HG02763 (cell line): ENCODE measurements around the gene ALKBH8.
"Not testable (repeated sequence)": the region's sequence is repeated elsewhere in the genome, so short reads cannot be mapped to it uniquely, and the experiment has no call there.

Source experiments
- ATAC-seq: cut with Tn5 transposase; IDR thresholded peaks from one replicate; pipeline ENCODE4 v1.9.1; 2021; ENCODE audit warnings: mild to moderate bottlenecking, moderate library complexity; ENCODE audit not compliant: unreplicated experiment

Gene ALKBH8

GRCh38 chr11:107579169-107579568, 13.6 kb upstream of the ALKBH8 start:
- not testable (repeated sequence) for ATAC-seq

GRCh38 chr11:107577346-107577711, 11.8 kb upstream of the ALKBH8 start:
- no peak for ATAC-seq

DNA sequence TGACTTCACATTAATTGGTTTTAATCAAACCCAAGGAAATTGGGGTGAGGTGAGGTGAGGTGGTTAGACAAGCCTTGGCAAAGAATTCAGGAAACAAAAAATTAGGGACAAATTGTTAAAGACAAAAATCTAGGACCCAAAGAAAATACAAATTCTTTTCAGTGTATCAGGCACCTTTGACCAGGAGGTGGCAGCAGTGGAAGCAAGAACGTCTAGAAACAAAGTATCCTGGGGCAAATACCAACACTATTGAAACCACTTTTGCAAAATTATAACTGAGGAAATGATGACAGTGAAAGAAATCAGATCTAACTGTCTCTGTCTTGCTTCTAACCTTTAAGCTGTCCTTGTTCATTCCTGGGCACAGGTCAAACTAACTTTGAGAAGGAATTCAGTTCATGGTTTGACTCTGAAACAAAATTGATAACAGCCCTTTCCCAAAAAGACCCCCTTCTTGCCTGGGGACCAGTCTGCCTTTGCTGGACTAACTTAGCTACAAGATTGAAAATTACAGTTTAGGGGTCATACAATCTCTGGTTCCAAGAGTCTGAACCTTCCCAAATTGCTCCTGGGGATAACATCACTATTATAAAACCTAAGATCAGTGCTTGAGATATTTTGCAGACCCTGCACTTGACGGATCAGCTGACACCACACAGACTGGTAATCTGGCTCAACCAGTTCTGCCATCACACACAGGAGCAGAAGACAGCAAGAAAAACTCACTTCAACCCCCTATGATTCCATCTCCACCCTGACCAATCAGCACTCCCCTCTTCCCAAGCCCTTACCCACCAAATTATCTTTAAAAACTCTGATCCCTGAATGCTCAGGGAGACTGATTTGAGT, 11.2 kb upstream of the ALKBH8 start:
- ATAC-seq, result not testable (repeated sequence)

DNA sequence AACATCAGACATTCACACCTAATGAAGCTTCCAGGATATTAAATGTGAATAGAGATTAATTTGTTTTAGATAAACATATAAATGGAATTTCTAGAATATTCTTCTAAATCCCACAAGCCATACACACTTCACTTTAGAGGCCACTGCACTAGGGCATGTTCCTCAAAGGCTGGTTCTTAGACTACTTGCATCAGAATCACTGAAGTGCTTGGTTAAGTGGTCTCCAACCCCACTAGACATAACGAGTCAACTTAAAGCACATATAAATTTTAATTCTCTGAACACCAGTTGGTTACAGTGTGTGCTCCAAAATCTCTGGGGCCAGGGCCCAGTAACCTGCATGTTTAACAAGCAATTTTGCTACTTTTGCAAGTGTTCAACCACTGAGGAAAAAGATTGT, 7.9 kb upstream of the ALKBH8 start:
- ATAC-seq, result no peak

- ATAC-seq, result no peak
These were observed 4.5 kb upstream of the ALKBH8 start for GRCh38 chr11:107570015-107570414.

DNA sequence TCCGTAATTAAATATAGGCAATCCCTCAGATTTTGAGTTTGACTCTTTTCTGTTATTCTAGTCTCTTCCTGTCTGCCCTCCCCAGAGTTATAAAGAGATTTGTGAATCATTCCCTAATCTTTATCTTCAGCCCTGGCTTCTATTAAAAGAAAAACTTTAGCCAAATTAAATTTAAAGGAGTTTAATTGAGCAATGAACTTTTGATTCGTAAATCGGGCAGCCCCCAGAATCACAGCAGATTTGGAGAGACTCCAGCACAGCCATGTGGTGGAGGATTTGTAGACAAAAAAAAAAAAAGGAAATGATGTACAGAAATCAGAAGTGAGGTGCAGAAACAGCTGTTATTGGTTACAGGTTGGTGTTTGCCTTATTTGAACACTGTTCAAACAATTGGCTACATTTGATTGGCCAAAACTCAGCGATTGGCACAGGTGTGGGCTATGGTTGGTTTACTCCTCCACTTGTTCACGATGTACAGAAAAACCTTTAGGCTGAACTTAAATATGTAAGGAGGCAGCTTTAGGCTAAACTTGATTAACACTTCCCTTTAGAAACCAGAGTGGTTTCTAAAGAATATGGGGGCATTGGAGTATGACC, 2.3 kb upstream of the ALKBH8 start:
- ATAC-seq, result no peak

DNA sequence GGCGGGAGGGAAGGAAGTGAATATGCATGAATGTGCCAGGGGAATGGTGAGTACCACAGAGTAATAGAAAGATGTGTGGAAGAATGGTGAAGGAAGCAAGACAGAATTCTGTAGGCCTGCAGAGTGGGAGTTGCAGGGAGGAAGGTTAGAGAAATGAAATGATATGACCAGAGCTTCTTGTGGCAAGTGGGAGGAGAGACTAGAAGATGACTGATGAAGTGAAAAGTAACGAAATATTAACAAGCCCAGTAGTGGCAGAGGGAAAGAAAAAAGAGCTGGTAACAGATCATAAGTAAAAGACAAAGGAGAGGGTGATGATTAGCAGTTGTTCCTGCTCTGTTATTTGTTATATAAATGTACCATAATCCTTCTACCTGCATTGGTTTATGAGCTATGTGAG, 1.0 kb upstream of the ALKBH8 start:
- ATAC-seq, result no peak

DNA sequence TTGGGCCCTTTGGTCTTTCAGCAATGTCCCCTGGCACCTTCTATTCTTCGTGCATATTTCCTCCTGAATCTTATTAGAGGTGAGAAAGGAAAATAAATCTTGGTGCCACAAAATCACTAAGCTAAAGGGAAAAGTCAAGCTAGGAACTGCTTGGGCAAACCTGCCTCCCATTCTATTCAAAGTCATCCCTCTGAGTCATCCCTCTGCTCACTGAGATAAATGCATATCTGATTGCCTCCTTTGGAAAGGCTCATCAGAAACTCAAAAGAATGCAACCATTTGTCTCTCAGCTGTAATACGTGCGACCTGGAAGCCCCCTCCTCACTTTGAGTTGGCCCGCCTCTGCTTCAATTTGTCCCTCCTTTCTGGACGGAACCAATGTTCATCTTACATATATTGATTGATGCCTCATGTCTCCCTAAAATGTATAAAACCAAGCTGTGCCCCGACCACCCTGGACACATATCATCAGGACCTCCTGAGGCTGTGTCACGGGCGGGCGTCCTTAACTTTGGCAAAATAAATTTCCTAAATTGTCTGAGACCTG, 493 bp upstream of the ALKBH8 start:
- ATAC-seq, result not testable (repeated sequence)

GRCh38 chr11:107564877-107565218, 687 bp downstream of the ALKBH8 start:
- peak; percentile 3 for ATAC-seq

- peak; percentile 30 for ATAC-seq
These were observed 1.8 kb downstream of the ALKBH8 start for GRCh38 chr11:107563702-107564101.

- no peak for ATAC-seq
These were observed 2.8 kb downstream of the ALKBH8 start for GRCh38 chr11:107562647-107563208.

- no peak for ATAC-seq
These were observed 3.8 kb downstream of the ALKBH8 start for GRCh38 chr11:107561688-107562087.

DNA sequence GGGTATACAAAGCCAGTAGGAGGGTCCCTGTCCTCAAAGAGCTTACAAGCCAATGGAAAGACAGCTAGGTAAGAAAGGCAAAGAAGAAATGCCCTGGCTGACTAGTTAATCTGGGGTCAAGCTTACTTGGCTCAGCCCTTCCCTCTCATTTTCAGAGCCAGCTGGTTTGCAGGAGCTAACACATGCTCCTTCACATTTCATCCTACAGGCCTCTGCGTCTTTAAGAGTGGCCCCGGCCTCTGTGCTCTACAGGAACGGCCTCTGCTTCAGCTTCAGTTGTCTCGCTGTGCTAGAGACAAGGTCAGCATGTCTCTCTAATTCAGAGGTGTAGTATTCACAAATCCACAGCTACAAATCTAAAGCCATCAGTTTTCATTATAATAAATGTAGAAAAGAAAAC, 15.2 kb downstream of the ALKBH8 start:
- ATAC-seq, result no peak

GRCh38 chr11:107549954-107550285, 15.6 kb downstream of the ALKBH8 start:
- ATAC-seq, result no peak

- ATAC-seq, result no peak
These were observed 16.1 kb downstream of the ALKBH8 start for GRCh38 chr11:107549253-107549953.

DNA sequence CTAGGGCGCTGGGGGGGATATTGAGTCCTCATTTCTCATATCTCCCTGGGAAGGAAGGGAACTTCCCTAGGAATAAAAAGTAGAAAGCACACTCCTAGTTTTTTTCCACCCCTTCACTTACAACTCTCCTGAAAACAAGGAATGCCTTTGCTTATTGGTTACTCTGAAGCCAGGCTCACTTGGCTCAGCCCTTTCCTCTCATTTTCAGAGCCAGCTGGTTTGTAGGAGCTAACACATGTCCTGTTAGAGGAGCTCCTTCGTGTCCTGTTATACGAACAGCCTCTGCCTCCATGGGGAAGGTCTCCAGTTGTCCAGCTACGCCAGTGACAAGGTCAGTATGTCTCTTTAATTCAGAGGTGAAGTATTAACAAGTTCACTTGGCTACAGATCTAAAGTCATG, 17.6 kb downstream of the ALKBH8 start:
- no peak for ATAC-seq

- no peak for ATAC-seq
These were observed 20.4 kb downstream of the ALKBH8 start for GRCh38 chr11:107545101-107545514.

DNA sequence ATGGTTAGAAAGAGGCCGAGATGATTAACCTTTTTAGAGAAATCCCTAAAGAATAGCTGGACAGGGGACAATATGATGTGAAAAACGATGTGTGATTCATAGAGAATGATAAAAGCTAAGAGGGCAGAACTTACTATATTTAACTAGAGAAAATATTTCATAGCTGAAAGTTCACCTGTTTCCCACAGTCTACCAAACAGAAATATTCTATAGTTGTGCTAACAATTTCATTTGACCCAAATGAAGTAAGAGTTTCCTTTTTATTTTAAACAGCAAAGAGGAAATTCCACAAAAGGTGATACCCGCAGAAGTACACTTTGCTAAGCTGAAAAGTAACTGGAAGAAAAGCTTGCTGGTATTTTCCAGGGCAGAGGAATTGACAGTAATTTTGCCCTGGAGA, 26.7 kb downstream of the ALKBH8 start:
- no peak for ATAC-seq

GRCh38 chr11:107538239-107538638, 27.3 kb downstream of the ALKBH8 start:
- ATAC-seq, result no peak

- not testable (repeated sequence) for ATAC-seq
These were observed 28.4 kb downstream of the ALKBH8 start for GRCh38 chr11:107537155-107537554.

DNA sequence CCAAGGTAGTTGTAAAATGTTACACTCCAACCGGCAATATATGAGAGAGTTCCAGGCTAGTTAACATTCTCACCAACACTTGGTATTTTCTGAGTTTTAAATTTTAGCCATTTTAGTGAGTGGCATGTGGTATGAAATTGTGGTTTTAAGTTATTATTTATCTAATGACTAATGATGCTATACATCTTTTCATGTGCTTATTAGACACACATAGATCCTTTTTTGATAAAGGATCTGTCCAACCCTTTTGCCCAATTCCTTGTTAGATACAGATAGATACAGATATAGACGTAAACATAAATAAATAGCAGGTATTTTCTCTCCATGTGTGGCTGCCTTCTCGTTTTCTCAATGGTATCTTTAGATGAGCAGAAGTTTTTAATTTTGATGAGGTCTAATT, 39.3 kb downstream of the ALKBH8 start:
- no peak for ATAC-seq

DNA sequence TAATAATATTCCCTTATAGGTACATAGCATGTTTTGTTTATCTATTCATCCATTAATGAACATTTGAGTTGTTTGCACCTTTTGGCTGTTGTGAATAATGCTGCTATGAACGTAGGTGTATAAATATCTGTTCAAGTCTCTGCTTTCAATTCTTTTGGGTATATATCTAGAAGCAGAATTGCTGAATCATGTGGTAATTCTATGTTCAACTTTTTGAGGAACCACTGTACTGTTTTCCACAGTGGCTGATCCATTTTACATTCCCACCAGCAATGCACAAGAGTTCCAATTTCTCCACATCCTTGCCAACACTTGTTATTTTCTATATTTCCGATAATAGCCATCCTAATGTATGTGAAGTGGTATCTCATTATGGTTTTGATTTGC, 56.7 kb downstream of the ALKBH8 start:
- ATAC-seq, result no peak
